A673 (cell line): ENCODE results near the gene ZNF358. TPM values are rescaled to one million over a fixed set of nuclear protein-coding genes. Genes with fewer than 3 reads are reported as not detected.

ENCODE experiments used
- BruUV-seq: library from RNA; stranded (reverse); fragments of 400-500 nt; replicated peaks from 2 replicates; lab custom pipeline; 2021; lab: Mats Ljungman, UMichigan
- CTCF ChIA-PET: fragments of 300-600 bp; sonication (Branson Sonifier 250); formaldehyde crosslinking; loops from one replicate; lab custom pipeline; 2022; ENCODE audit warnings: antibody characterized with exemption; lab: Charles Lee
- POLR2A ChIA-PET: fragments of 300-600 bp; sonication (Branson Sonifier 250); formaldehyde crosslinking; loops from one replicate; lab custom pipeline; 2022; ENCODE audit warnings: antibody characterized with exemption; ENCODE audit not compliant: low non-redundant PET; lab: Charles Lee
- DNase-seq: peaks from one replicate; pipeline ENCODE4 v3.0.0-alpha.2; 2015; ENCODE audit warnings: low spot score
- H3K27ac ChIP-seq: fragments of 200-600 bp; sonication (generic); 2 replicates; pipeline ENCODE4 v1.5.1; 2016; ENCODE audit warnings: mixed run types, low read depth, mild to moderate bottlenecking, mixed read lengths, antibody characterized with exemption, low read length; ENCODE audit not compliant: poor library complexity, severe bottlenecking
- H3K27me3 ChIP-seq: fragments of 200-600 bp; sonication (generic); replicated peaks from 2 replicates; pipeline ENCODE4 v1.6.1; 2017; ENCODE audit warnings: mixed run types, low read depth, mild to moderate bottlenecking, mixed read lengths, antibody characterized with exemption, low read length; ENCODE audit not compliant: insufficient read depth, poor library complexity
- H3K36me3 ChIP-seq: fragments of 200-600 bp; sonication (generic); 2 replicates; pipeline ENCODE4 v1.6.1; 2016; ENCODE audit warnings: mixed run types, mild to moderate bottlenecking, mixed read lengths, antibody characterized with exemption, low read length; ENCODE audit not compliant: insufficient read depth, poor library complexity, severe bottlenecking
- H3K4me1 ChIP-seq: fragments of 200-600 bp; sonication (generic); 2 replicates; pipeline ENCODE4 v1.6.1; 2017; ENCODE audit warnings: mixed run types, mild to moderate bottlenecking, mixed read lengths, antibody characterized with exemption, low read length; ENCODE audit not compliant: insufficient read depth, poor library complexity, severe bottlenecking
- H3K4me3 ChIP-seq: fragments of 200-600 bp; sonication (generic); 2 replicates; pipeline ENCODE4 v1.5.1; 2016; ENCODE audit warnings: low read depth, mixed run types, mild to moderate bottlenecking, mixed read lengths, low read length; ENCODE audit not compliant: poor library complexity, severe bottlenecking
- H3K9me3 ChIP-seq: fragments of 200-600 bp; sonication (generic); 2 replicates; pipeline ENCODE4 v1.6.1; 2016; ENCODE audit warnings: mixed run types, low read depth, mild to moderate bottlenecking, mixed read lengths, antibody characterized with exemption, low read length; ENCODE audit not compliant: poor library complexity, severe bottlenecking
- CTCF ChIP-seq: fragments of 300-800, 200-600 bp; sonication (generic); conservative IDR thresholded peaks from 2 replicates; pipeline ENCODE4 v1.5.1; 2017; ENCODE audit warnings: low read depth, mild to moderate bottlenecking, antibody characterized with exemption, low read length, moderate library complexity, mixed read lengths
- EZH2 ChIP-seq: fragments of 200-600 bp; sonication (generic); IDR thresholded peaks from 2 replicates; pipeline ENCODE4 v1.6.1; 2017; ENCODE audit warnings: borderline replicate concordance, low read depth, mild to moderate bottlenecking, mixed read lengths, antibody characterized with exemption, low read length; ENCODE audit not compliant: poor library complexity, severe bottlenecking
- intact Hi-C: fragments of 100-400 bp; cut with micrococcal nuclease; formaldehyde crosslinking; loops from one replicate; pipeline ENCODE4 v1.10.0; 2022; ENCODE audit not compliant: unreplicated experiment
- total RNA-seq: library from RNA; stranded (reverse); gene quantifications from 2 replicates; pipeline ENCODE4 v1.2.3, GENCODE V29; 2021

The ZNF358 gene
- total RNA-seq, 1 experiment from 2014 or later = 44.1 TPM

GRCh38 chr19:7529610-7530490, 13.9 kb downstream of the ZNF358 start:
- Histone ChIP-seq H3K9me3 (no peaks in the 10 kb centered on the region), H3K27ac (no peak overlapping the region), H3K4me3 (no peak overlapping the region), H3K4me1 (no peaks in the 10 kb centered on the region), H3K36me3 (no peaks in the 10 kb centered on the region), H3K27me3 (no peaks in the 10 kb centered on the region)
- BruUV-seq = no TSS peak
- CTCF ChIA-PET = no interaction called here
- no peak for DNase-seq
- TF ChIP-seq EZH2 = no peak
- TF ChIP-seq CTCF = no peak
- POLR2A ChIA-PET = no interaction called here
- intact Hi-C loops = loop anchor here (10.0 kb wide), 1 partner anchor 135 kb away; no protein-coding TSS in a partner anchor

- H3K4me1 ChIP-seq = no peaks in the 10 kb centered on the region
- intact Hi-C loops = loop anchor here (10.0 kb wide), 1 partner anchor 139 kb away; no protein-coding TSS in a partner anchor
- no peak for TF ChIP-seq CTCF
- no peak for TF ChIP-seq EZH2
- H3K27me3 ChIP-seq = no peaks in the 10 kb centered on the region
- ChIA-PET CTCF (no interaction called here), POLR2A (no interaction called here)
- DNase-seq = peak; percentile 64
- H3K27ac ChIP-seq = peak overlapping the region; percentile 87
- H3K4me3 ChIP-seq = peak overlapping the region; percentile 73
- no peaks in the 10 kb centered on the region for H3K9me3 ChIP-seq
- no TSS peak for BruUV-seq
- H3K36me3 ChIP-seq = no peaks in the 10 kb centered on the region
Measured at GRCh38 chr19:7533281-7533885, 17.5 kb downstream of the ZNF358 start.

- H3K4me1 ChIP-seq = no peaks in the 10 kb centered on the region
- POLR2A ChIA-PET = no interaction called here
- intact Hi-C loops = loop anchor here (10.0 kb wide), 1 partner anchor 139 kb away; no protein-coding TSS in a partner anchor
- DNase-seq = peak; percentile 95
- no peak for TF ChIP-seq CTCF
- TF ChIP-seq EZH2 = no peak
- no peaks in the 10 kb centered on the region for H3K36me3 ChIP-seq
- CTCF ChIA-PET = no interaction called here
- H3K9me3 ChIP-seq = no peaks in the 10 kb centered on the region
- TSS peak; percentile 89 for BruUV-seq
- peak overlapping the region; percentile 87 for H3K27ac ChIP-seq
- H3K27me3 ChIP-seq = no peaks in the 10 kb centered on the region
- H3K4me3 ChIP-seq = peak overlapping the region; percentile 73
Measured at GRCh38 chr19:7533925-7534480, 18.1 kb downstream of the ZNF358 start.
